Glutamatergic neuron (in vitro differentiated cells): ENCODE results near the gene ACTN1. TPM values are rescaled to one million over a fixed set of nuclear protein-coding genes. Genes with fewer than 3 reads are reported as not detected.

Experiments used
- DNase-seq: peaks from one replicate; pipeline ENCODE4 v3.0.0; 2022
- H3K27ac Mint-ChIP-seq: one replicate; pipeline ENCODE4 v1.8.0; 2020; ENCODE audit warnings: mild to moderate bottlenecking, mixed read lengths, inconsistent platforms; ENCODE audit not compliant: unreplicated experiment
- H3K27me3 Mint-ChIP-seq: one replicate; pipeline ENCODE4 v1.8.0; 2020; ENCODE audit warnings: mild to moderate bottlenecking, moderate library complexity, mixed read lengths, inconsistent platforms; ENCODE audit not compliant: unreplicated experiment
- H3K36me3 Mint-ChIP-seq: one replicate; pipeline ENCODE4 v1.8.0; 2020; ENCODE audit warnings: mild to moderate bottlenecking, mixed read lengths, inconsistent platforms; ENCODE audit not compliant: unreplicated experiment
- H3K4me1 Mint-ChIP-seq: one replicate; pipeline ENCODE4 v1.8.0; 2020; ENCODE audit warnings: mild to moderate bottlenecking, low read depth, mixed read lengths, inconsistent platforms; ENCODE audit not compliant: unreplicated experiment
- H3K4me3 Mint-ChIP-seq: one replicate; pipeline ENCODE4 v1.8.0; 2020; ENCODE audit warnings: mild to moderate bottlenecking, mixed read lengths, inconsistent platforms; ENCODE audit not compliant: unreplicated experiment
- H3K9me3 Mint-ChIP-seq: one replicate; pipeline ENCODE4 v1.8.0; 2020; ENCODE audit warnings: mild to moderate bottlenecking, moderate library complexity, mixed read lengths, inconsistent platforms; ENCODE audit not compliant: unreplicated experiment
- total RNA-seq: library from RNA; stranded (reverse); fragmentation: NEBNext Ultra II Directional; extraction: Animal tissue kit (Norgen Biotek cat#: 25700); gene quantifications from one replicate; pipeline ENCODE4 v1.2.1, GENCODE V29; 2021; ENCODE audit not compliant: unreplicated experiment
- TF ChIP-seq, protein P1 (sequence below): fragments of 200-600 bp; sonication (generic); IDR thresholded peaks from one replicate; pipeline ENCODE4 v1.5.0; 2021; ENCODE audit not compliant: partially characterized antibody, unreplicated experiment

The ACTN1 gene
- total RNA-seq, 1 donor from 2014 or later: 48.1 TPM

DNA sequence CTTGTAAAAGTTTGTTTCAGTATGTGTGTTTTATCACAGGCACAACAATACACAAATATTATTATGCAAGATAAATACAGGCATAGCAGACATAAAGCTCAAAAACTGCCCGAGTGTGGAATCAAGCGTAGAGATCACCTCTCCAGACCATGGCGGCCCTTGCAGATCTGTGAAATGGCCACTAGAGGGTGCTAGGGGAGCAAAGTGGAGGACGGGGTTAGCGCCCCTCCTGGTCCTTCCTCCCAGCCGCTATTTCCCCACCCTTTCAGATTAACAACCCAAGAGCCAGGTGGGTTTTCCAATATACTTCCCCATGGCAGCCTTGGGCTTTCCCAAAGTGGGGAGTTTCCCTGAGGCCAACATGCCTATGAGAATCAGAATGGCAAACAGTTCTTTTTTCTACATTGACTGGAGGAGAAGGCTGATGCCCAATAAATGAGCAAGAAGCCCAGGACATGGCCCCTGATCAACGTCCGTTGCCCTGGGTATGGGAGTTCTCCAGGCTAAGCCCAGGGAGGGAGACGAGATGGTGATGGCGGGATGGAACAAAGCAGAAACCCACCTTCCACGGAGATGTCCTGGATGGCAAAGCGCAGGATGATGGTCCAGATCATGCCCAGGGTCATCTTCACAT, 67.4 kb downstream of the ACTN1 start:
- H3K36me3 Mint-ChIP-seq: peaks cover under 1% of the 10 kb centered on the region
- TF ChIP-seq, protein P1, sequence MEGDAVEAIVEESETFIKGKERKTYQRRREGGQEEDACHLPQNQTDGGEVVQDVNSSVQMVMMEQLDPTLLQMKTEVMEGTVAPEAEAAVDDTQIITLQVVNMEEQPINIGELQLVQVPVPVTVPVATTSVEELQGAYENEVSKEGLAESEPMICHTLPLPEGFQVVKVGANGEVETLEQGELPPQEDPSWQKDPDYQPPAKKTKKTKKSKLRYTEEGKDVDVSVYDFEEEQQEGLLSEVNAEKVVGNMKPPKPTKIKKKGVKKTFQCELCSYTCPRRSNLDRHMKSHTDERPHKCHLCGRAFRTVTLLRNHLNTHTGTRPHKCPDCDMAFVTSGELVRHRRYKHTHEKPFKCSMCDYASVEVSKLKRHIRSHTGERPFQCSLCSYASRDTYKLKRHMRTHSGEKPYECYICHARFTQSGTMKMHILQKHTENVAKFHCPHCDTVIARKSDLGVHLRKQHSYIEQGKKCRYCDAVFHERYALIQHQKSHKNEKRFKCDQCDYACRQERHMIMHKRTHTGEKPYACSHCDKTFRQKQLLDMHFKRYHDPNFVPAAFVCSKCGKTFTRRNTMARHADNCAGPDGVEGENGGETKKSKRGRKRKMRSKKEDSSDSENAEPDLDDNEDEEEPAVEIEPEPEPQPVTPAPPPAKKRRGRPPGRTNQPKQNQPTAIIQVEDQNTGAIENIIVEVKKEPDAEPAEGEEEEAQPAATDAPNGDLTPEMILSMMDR: peak; percentile 97
- DNase-seq: peak; percentile 87
- peaks cover 4% of the 10 kb centered on the region for H3K9me3 Mint-ChIP-seq
- no peak overlapping the region for H3K27ac Mint-ChIP-seq
- peaks cover 14% of the 10 kb centered on the region for H3K4me1 Mint-ChIP-seq
- peaks cover 2% of the 10 kb centered on the region for H3K27me3 Mint-ChIP-seq
- H3K4me3 Mint-ChIP-seq: no peak overlapping the region

DNA sequence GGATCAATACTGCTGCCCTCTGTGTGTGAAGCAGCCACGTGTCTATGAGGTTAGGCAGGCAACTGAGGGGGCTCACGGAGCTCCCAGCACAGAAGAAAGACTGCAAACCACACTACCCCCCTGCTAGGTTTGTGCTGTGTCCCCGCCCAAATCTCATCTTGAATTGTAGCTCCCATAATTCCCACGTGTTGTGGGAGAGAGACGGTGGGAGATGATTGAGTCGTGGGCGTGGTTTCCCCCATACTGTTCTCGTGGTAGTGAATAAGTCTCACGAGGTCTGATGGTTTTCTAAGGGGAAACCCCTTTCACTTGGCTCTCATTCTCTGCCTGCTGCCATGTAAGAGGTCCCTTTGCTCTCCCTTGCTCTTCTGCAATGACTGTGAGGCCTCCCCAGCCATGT, 68.6 kb downstream of the ACTN1 start:
- H3K27me3 Mint-ChIP-seq: peaks cover 2% of the 10 kb centered on the region
- TF ChIP-seq, protein P1: no peak
- peaks cover 5% of the 10 kb centered on the region for H3K9me3 Mint-ChIP-seq
- H3K4me3 Mint-ChIP-seq: no peak overlapping the region
- H3K4me1 Mint-ChIP-seq: peaks cover 8% of the 10 kb centered on the region
- no peak overlapping the region for H3K27ac Mint-ChIP-seq
- DNase-seq: no peak
- no peaks in the 10 kb centered on the region for H3K36me3 Mint-ChIP-seq

DNA sequence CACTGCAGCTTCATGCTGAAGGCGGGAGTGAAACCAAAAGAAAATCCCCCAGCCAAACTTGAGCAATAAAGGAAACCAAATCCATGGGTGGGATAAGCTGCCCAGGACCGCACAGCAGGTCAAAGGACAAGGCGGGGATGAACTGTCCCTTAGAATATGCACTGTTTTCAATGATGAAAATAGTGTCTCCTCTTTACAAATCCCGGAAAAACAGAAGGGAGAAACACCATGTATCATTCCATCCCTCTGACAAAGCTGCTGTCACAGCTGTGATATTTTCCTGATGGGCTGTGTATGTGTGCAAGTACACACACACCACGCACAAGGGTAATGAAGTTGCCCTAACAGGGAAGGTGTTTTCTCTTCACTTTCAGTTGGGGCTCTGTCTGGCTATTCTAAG, 70.3 kb downstream of the ACTN1 start:
- Mint-ChIP-seq H3K27ac (no peak overlapping the region), H3K4me1 (peaks cover 10% of the 10 kb centered on the region), H3K27me3 (peaks cover 2% of the 10 kb centered on the region), H3K4me3 (no peak overlapping the region), H3K9me3 (peaks cover 1% of the 10 kb centered on the region), H3K36me3 (peaks cover 12% of the 10 kb centered on the region)
- DNase-seq: no peak
- TF ChIP-seq, protein P1: no peak

DNA sequence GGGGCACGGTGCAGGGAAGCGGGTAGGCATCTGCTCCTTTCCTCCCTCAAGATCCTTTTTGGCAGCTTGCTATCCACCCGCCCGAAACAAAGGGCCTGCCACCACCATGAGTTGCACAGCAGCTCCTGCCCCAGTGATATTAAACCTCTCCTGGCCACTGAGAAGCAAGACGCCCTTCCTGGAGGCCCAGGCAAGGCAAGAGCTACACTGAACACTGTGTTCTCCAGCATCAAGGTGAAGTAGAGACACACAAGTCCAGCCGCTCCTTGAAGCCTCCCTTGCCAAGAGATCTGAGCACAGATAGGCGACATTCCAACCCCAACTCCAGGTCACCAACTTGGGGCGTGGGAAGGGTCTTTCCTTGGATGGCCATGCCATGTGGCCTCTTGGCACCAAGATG, 70.9 kb downstream of the ACTN1 start:
- Mint-ChIP-seq H3K4me3 (no peak overlapping the region), H3K27me3 (peaks cover 2% of the 10 kb centered on the region), H3K4me1 (peaks cover 10% of the 10 kb centered on the region), H3K36me3 (peaks cover 12% of the 10 kb centered on the region), H3K9me3 (peaks cover 1% of the 10 kb centered on the region), H3K27ac (no peak overlapping the region)
- DNase-seq: no peak
- TF ChIP-seq, protein P1: no peak

DNA sequence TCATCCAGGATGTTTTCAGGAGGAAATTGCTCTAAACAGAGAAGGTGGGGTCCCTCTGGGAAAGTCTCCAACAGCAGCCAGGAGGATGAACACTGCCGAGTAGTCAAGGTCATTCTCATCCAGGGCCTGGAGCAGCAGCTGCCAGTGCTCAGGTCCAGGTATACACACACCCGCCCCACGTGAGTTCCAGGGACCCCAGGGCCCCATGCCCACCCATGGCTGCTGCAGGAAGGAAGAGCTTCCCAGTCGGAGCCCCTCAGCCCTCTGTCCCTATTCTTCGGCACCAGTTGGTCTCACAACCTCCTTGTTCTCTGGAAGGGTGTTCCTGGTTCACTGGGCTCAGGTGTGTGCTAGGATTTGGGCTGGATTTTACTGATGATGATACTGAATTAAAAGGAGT, 72.7 kb downstream of the ACTN1 start:
- no peak for DNase-seq
- TF ChIP-seq, protein P1: no peak
- Mint-ChIP-seq H3K36me3 (peaks cover 12% of the 10 kb centered on the region), H3K27me3 (peaks cover 2% of the 10 kb centered on the region), H3K4me3 (no peak overlapping the region), H3K4me1 (peaks cover 10% of the 10 kb centered on the region), H3K9me3 (peaks cover 1% of the 10 kb centered on the region), H3K27ac (no peak overlapping the region)
